ENCODE results near the gene RAB11FIP4. TPM values are rescaled to one million over a fixed set of nuclear protein-coding genes. Genes with fewer than 3 reads are reported as not detected.

Gene RAB11FIP4
- total and polyA plus RNA-seq, 2 of the 13 experiments (the other 11 are each of a cell fraction or from before 2014, with no cell fraction given) = 28.0 to 89.3 TPM

DNA sequence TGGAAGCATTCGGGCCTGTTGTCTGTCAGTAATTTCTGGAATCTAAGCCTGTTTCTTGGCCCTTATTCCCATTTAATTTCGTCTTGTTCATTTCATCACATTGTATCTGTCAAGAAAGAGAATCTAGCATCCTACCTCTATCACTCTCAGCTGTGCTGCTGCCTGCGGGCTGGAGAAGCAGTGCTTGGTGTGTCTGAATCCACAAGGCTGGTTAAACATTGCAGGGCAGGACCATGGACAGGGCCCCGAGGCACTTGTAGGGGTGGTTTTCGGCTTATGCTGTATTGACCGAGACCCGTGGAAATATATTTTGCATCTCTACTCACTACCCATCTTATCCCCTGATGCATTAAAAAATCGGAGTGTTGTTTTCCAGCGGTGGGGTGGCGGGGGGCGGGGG is 3.1 kb downstream of the RAB11FIP4 start (continued):
- TF ChIP-seq, protein P1, sequence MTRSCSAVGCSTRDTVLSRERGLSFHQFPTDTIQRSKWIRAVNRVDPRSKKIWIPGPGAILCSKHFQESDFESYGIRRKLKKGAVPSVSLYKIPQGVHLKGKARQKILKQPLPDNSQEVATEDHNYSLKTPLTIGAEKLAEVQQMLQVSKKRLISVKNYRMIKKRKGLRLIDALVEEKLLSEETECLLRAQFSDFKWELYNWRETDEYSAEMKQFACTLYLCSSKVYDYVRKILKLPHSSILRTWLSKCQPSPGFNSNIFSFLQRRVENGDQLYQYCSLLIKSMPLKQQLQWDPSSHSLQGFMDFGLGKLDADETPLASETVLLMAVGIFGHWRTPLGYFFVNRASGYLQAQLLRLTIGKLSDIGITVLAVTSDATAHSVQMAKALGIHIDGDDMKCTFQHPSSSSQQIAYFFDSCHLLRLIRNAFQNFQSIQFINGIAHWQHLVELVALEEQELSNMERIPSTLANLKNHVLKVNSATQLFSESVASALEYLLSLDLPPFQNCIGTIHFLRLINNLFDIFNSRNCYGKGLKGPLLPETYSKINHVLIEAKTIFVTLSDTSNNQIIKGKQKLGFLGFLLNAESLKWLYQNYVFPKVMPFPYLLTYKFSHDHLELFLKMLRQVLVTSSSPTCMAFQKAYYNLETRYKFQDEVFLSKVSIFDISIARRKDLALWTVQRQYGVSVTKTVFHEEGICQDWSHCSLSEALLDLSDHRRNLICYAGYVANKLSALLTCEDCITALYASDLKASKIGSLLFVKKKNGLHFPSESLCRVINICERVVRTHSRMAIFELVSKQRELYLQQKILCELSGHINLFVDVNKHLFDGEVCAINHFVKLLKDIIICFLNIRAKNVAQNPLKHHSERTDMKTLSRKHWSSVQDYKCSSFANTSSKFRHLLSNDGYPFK (CRISPR knock-in tag; IDR thresholded peaks at IDR 0.05; ENCODE audit: borderline replicate concordance) = no peak
- TF ChIP-seq ZNF20 (CRISPR knock-in tag; IDR thresholded peaks at IDR 0.05) (no peak), SPEN (CRISPR knock-in tag; IDR thresholded peaks at IDR 0.05; ENCODE audit: low read depth) (no peak), NKX3-1 (CRISPR knock-in tag; IDR thresholded peaks at IDR 0.05) (peak; percentile 87; the same call in 1 of the 2 replicates), NCOR1 (IDR thresholded peaks at IDR 0.05; ENCODE audit: borderline replicate concordance, low read length) (no peak), EEA1 (CRISPR knock-in tag; IDR thresholded peaks at IDR 0.05; ENCODE audit: borderline replicate concordance) (no peak), HOXA3 (CRISPR knock-in tag; IDR thresholded peaks at IDR 0.05) (0 out of 2 replicates have a peak, but pooled peaks have one; percentile 28), ZNF564 (CRISPR knock-in tag; IDR thresholded peaks at IDR 0.05) (no peak), SAP130 (CRISPR knock-in tag; IDR thresholded peaks at IDR 0.05; ENCODE audit: low read depth) (peak; percentile 76), SMAD1 (CRISPR knock-in tag; IDR thresholded peaks at IDR 0.05; ENCODE audit: borderline replicate concordance, low read depth) (no peak), ZNF556 (CRISPR knock-in tag; IDR thresholded peaks at IDR 0.05; ENCODE audit: borderline replicate concordance) (no peak), SOX5 (CRISPR knock-in tag; IDR thresholded peaks at IDR 0.05; ENCODE audit: borderline replicate concordance) (peak; percentile 37; the same call in 1 of the 2 replicates), KAT2B (IDR thresholded peaks at IDR 0.05; ENCODE audit: borderline replicate concordance, low read depth, low read length) (no peak), EP300 (IDR thresholded peaks at IDR 0.05; ENCODE audit: low read depth in 2 of 2, low read length in 2 of 2) (no peak), EP300 (CRISPR knock-in tag; IDR thresholded peaks at IDR 0.05; ENCODE audit: borderline replicate concordance) (no peak), ZNF224 (CRISPR knock-in tag; IDR thresholded peaks at IDR 0.05) (no peak), KLF15 (CRISPR knock-in tag; IDR thresholded peaks at IDR 0.05; ENCODE audit: borderline replicate concordance) (no peak), KMT2A (CRISPR knock-in tag; IDR thresholded peaks at IDR 0.05) (no peak), ZBTB7B (CRISPR knock-in tag; IDR thresholded peaks at IDR 0.05) (no peak), CREB1 (IDR thresholded peaks at IDR 0.05) (no peak), CREB1 (CRISPR knock-in tag; IDR thresholded peaks at IDR 0.05) (no peak), ZNF367 (CRISPR knock-in tag; IDR thresholded peaks at IDR 0.05; ENCODE audit: borderline replicate concordance) (peak; percentile 58; the same call in 1 of the 2 replicates), ZKSCAN1 (IDR thresholded peaks at IDR 0.05; ENCODE audit: low read length) (no peak), ZNF34 (CRISPR knock-in tag; IDR thresholded peaks at IDR 0.05; ENCODE audit: borderline replicate concordance) (no peak), ZNF230 (CRISPR knock-in tag; IDR thresholded peaks at IDR 0.05) (no peak)
- TF ChIP-seq, protein P2, sequence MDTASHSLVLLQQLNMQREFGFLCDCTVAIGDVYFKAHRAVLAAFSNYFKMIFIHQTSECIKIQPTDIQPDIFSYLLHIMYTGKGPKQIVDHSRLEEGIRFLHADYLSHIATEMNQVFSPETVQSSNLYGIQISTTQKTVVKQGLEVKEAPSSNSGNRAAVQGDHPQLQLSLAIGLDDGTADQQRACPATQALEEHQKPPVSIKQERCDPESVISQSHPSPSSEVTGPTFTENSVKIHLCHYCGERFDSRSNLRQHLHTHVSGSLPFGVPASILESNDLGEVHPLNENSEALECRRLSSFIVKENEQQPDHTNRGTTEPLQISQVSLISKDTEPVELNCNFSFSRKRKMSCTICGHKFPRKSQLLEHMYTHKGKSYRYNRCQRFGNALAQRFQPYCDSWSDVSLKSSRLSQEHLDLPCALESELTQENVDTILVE (CRISPR knock-in tag; IDR thresholded peaks at IDR 0.05) = peak; percentile 90
- TF ChIP-seq, protein P3, sequence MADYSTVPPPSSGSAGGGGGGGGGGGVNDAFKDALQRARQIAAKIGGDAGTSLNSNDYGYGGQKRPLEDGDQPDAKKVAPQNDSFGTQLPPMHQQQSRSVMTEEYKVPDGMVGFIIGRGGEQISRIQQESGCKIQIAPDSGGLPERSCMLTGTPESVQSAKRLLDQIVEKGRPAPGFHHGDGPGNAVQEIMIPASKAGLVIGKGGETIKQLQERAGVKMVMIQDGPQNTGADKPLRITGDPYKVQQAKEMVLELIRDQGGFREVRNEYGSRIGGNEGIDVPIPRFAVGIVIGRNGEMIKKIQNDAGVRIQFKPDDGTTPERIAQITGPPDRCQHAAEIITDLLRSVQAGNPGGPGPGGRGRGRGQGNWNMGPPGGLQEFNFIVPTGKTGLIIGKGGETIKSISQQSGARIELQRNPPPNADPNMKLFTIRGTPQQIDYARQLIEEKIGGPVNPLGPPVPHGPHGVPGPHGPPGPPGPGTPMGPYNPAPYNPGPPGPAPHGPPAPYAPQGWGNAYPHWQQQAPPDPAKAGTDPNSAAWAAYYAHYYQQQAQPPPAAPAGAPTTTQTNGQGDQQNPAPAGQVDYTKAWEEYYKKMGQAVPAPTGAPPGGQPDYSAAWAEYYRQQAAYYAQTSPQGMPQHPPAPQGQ (CRISPR knock-in tag; IDR thresholded peaks at IDR 0.05; ENCODE audit: borderline replicate concordance) = no peak

All from HepG2 (cell line).